Measurements from ENCODE around the gene TMEM176B.

DNA sequence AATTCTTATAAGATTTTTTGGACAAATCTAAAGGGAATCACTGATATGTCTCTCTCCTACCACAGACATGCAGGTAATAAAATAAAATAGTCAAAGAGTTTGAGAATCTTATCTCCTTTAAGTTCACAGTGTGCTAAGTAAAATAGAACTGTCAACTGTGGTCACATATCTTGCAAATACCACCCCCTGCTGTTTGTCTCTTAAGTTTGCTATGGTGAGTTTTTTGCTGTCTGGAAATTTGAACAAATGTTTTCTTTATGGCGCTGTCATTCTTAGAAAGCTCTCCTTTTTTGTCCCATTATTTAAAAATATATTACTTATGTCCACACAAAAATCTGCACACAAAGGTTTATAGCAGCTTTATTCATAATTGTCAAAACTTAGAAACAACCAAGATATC lies 43.3 kb downstream of the TMEM176B start:
- TF ChIP-seq CTCF (CRISPR knock-in tag; IDR thresholded peaks at IDR 0.05) = peak; percentile 34; the same call in 1 of the 2 replicates
- no peak for TF ChIP-seq GABPB1 (CRISPR knock-in tag; IDR thresholded peaks at IDR 0.05)
